Mesendoderm (in vitro differentiated cells): ENCODE results near the gene APOD.

ENCODE experiments used
- DNase-seq: peaks from one replicate; pipeline ENCODE4 v3.0.0; 2013
- H2AK5ac ChIP-seq: 2 replicates; pipeline ENCODE4 v1.6.1; 2013; ENCODE audit warnings: low read length, inconsistent platforms
- H2BK120ac ChIP-seq: 2 replicates; pipeline ENCODE4 v1.6.1; 2013; ENCODE audit warnings: low read depth, mild to moderate bottlenecking, low read length, moderate library complexity, mixed read lengths
- H2BK15ac ChIP-seq: replicated peaks from 2 replicates; pipeline ENCODE4 v1.6.1; 2013; ENCODE audit warnings: low read depth, mild to moderate bottlenecking, moderate library complexity
- H2BK5ac ChIP-seq: 2 replicates; pipeline ENCODE4 v1.6.1; 2013; ENCODE audit warnings: low read length, inconsistent platforms
- H3K18ac ChIP-seq: 2 replicates; pipeline ENCODE4 v1.6.1; 2013; ENCODE audit warnings: mild to moderate bottlenecking, low read length, mixed read lengths
- H3K23ac ChIP-seq: one replicate; pipeline ENCODE4 v1.6.1; 2013; ENCODE audit warnings: low read length
- H3K27ac ChIP-seq: 2 replicates; pipeline ENCODE4 v1.5.1; 2013; ENCODE audit warnings: low read depth, mild to moderate bottlenecking, inconsistent platforms, low read length, moderate library complexity
- H3K27me3 ChIP-seq: 2 replicates; pipeline ENCODE4 v1.6.1; 2013; ENCODE audit warnings: low read length, control low read depth, mild to moderate bottlenecking, inconsistent platforms; ENCODE audit not compliant: insufficient read depth, poor library complexity
- H3K36me3 ChIP-seq: 2 replicates; pipeline ENCODE4 v1.6.1; 2013; ENCODE audit warnings: low read length, inconsistent platforms; ENCODE audit not compliant: control insufficient read depth, insufficient read depth
- H3K4ac ChIP-seq: one replicate; pipeline ENCODE4 v1.6.1; 2013; ENCODE audit warnings: low read depth, mild to moderate bottlenecking, low read length, moderate library complexity
- H3K4me1 ChIP-seq: 2 replicates; pipeline ENCODE4 v1.6.1; 2013; ENCODE audit warnings: low read depth, low read length, inconsistent platforms; ENCODE audit not compliant: control insufficient read depth
- H3K4me2 ChIP-seq: 2 replicates; pipeline ENCODE4 v1.6.1; 2013; ENCODE audit warnings: low read length
- H3K4me3 ChIP-seq: 2 replicates; pipeline ENCODE4 v1.5.1; 2013; ENCODE audit warnings: mild to moderate bottlenecking, low read length
- H3K56ac ChIP-seq: one replicate; pipeline ENCODE4 v1.6.1; 2013; ENCODE audit warnings: low read length
- H3K79me1 ChIP-seq: 2 replicates; pipeline ENCODE4 v1.6.1; 2013; ENCODE audit warnings: low read length, inconsistent platforms
- H3K79me2 ChIP-seq: 2 replicates; pipeline ENCODE4 v1.6.1; 2013; ENCODE audit warnings: mild to moderate bottlenecking, low read length; ENCODE audit not compliant: control insufficient read depth, insufficient read depth
- H3K9ac ChIP-seq: 2 replicates; pipeline ENCODE4 v1.6.1; 2013; ENCODE audit warnings: low read length, inconsistent platforms
- H4K5ac ChIP-seq: one replicate; pipeline ENCODE4 v1.6.1; 2013; ENCODE audit warnings: low read length
- H4K8ac ChIP-seq: one replicate; pipeline ENCODE4 v1.6.1; 2013; ENCODE audit warnings: low read depth, mild to moderate bottlenecking, control low read depth, low read length, moderate library complexity
- WGBS: extraction: QIAGEN DNeasy Blood & Tissue Kit; methylation state at CpG from one replicate; pipeline ENCODE4 v1.1.7; 2013; ENCODE audit warnings: low lambda C conversion rate, missing lambda C conversion rate; ENCODE audit not compliant: insufficient coverage; ENCODE audit errors: extremely low coverage; 5-methylcytosine and 5-hydroxymethylcytosine counted together

APOD gene

DNA sequence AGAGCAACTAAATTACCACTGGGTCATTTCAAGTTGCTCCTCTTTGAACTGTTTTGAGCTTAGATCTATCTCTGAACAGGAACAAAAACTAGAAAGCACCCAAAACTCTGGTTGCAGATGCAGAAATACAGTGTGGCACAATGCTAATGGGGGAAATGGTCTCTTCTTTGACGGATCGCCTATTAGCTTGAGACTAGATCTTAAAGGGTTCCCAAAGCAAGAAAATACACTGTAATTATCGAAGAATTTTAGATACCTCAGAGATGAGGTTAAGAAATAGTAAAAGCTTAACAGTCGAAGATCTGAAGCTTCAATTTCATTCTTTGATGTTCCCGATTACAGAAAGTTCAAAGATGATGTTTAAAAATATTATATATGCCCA, 41.4 kb downstream of the APOD start:
- H3K79me2 ChIP-seq = peaks cover 16% of the 10 kb centered on the region
- H4K5ac ChIP-seq = no peak overlapping the region
- WGBS = no CpG with 5 or more reads among the region's 5 CpGs
- no peak overlapping the region for H3K4ac ChIP-seq
- H4K8ac ChIP-seq = no peak overlapping the region
- no peak overlapping the region for H2BK5ac ChIP-seq
- peaks cover 8% of the 10 kb centered on the region for H3K79me1 ChIP-seq
- no peak overlapping the region for H2AK5ac ChIP-seq
- no peak overlapping the region for H2BK15ac ChIP-seq
- peaks cover 3% of the 10 kb centered on the region for H3K4me1 ChIP-seq
- H3K27ac ChIP-seq = no peak overlapping the region
- H2BK120ac ChIP-seq = no peak overlapping the region
- DNase-seq = no peak
- no peaks in the 10 kb centered on the region for H3K36me3 ChIP-seq
- H3K56ac ChIP-seq = peak overlapping the region; percentile 97
- no peak overlapping the region for H3K23ac ChIP-seq
- H3K4me3 ChIP-seq = peak overlapping the region; percentile 77
- H3K4me2 ChIP-seq = peak overlapping the region; percentile 17
- no peaks in the 10 kb centered on the region for H3K27me3 ChIP-seq
- no peak overlapping the region for H3K18ac ChIP-seq
- peak overlapping the region; percentile 86 for H3K9ac ChIP-seq

DNA sequence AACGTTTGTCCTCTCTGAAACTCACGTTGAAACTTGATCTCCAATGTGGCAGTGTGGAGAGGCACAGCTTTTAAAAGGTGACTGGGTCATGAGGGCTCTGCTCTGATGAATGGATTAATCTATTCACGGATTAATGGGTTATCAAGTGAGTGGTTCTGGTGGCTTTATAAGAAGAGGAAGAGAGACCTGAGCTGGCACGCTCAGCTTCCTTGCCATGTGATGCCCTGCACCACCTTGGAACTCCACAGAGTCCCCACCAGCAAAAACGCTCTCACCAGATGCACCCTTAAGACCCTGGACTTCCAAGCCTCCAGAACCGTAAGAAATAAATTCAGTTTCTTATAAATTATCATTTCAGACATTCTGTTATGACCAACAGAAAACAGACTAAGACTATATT, 43.2 kb downstream of the APOD start:
- peaks cover 16% of the 10 kb centered on the region for H3K79me2 ChIP-seq
- H3K36me3 ChIP-seq = no peaks in the 10 kb centered on the region
- H3K4me1 ChIP-seq = peaks cover 3% of the 10 kb centered on the region
- H3K18ac ChIP-seq = no peak overlapping the region
- H2AK5ac ChIP-seq = no peak overlapping the region
- no peak overlapping the region for H3K4me2 ChIP-seq
- H3K79me1 ChIP-seq = peaks cover 8% of the 10 kb centered on the region
- H3K9ac ChIP-seq = no peak overlapping the region
- no peak overlapping the region for H2BK120ac ChIP-seq
- H3K4ac ChIP-seq = no peak overlapping the region
- no peak overlapping the region for H3K4me3 ChIP-seq
- no peak overlapping the region for H4K5ac ChIP-seq
- no peak overlapping the region for H3K23ac ChIP-seq
- no peak overlapping the region for H2BK5ac ChIP-seq
- no peak for DNase-seq
- H3K27ac ChIP-seq = no peak overlapping the region
- H3K56ac ChIP-seq = no peak overlapping the region
- no peak overlapping the region for H4K8ac ChIP-seq
- no peaks in the 10 kb centered on the region for H3K27me3 ChIP-seq
- WGBS = no CpG with 5 or more reads among the region's 6 CpGs
- no peak overlapping the region for H2BK15ac ChIP-seq

DNA sequence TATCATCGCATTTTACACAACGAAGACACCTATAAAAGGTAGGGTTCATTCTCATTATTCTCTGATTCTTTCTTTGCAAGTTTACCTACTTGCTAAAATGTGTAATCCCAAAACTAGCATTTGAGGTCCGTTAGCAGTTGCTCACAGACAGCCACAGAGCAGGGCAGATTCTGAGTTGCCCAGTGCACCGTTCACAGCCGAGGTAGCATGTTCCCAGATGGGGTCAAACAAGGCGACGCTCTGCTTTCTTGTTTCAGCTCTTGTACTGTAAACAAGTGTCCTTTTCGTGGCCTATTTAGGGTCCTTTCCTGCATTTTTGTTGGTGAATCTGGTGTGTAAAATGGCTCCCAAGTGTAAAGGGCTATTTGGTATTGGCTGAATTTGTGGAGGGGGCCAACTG, 43.7 kb downstream of the APOD start:
- H3K27ac ChIP-seq = no peak overlapping the region
- H3K9ac ChIP-seq = no peak overlapping the region
- H2BK5ac ChIP-seq = no peak overlapping the region
- H3K27me3 ChIP-seq = no peaks in the 10 kb centered on the region
- no peak overlapping the region for H4K8ac ChIP-seq
- no peak overlapping the region for H3K18ac ChIP-seq
- peaks cover 8% of the 10 kb centered on the region for H3K79me1 ChIP-seq
- H3K4me2 ChIP-seq = no peak overlapping the region
- H2BK120ac ChIP-seq = no peak overlapping the region
- H3K4ac ChIP-seq = no peak overlapping the region
- peaks cover 3% of the 10 kb centered on the region for H3K4me1 ChIP-seq
- peaks cover 16% of the 10 kb centered on the region for H3K79me2 ChIP-seq
- no peak overlapping the region for H3K56ac ChIP-seq
- H4K5ac ChIP-seq = no peak overlapping the region
- no peak overlapping the region for H3K4me3 ChIP-seq
- no peak overlapping the region for H3K23ac ChIP-seq
- no peak overlapping the region for H2AK5ac ChIP-seq
- no peak for DNase-seq
- no peak overlapping the region for H2BK15ac ChIP-seq
- no peaks in the 10 kb centered on the region for H3K36me3 ChIP-seq
- no CpG with 5 or more reads among the region's 8 CpGs for WGBS

DNA sequence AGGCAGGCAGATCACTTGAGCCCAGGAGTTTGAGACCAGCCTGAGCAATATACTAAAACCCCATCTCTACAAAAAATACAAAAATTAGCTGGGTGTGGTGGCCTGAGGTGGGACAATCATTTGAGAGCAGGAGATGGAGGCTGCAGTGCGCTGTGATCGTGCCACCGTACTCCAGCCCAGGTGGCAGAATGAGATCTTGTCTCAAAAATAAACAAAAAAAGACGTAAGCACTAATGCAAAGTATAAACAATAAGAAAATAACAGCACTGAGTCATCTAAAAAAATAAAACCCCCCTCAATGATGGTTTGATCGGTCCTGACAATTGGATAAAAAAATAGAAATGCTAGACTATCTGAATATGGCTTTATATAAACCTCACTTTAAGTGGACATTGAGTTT, 44.3 kb downstream of the APOD start:
- peaks cover 18% of the 10 kb centered on the region for H3K79me2 ChIP-seq
- H3K9ac ChIP-seq = no peak overlapping the region

DNA sequence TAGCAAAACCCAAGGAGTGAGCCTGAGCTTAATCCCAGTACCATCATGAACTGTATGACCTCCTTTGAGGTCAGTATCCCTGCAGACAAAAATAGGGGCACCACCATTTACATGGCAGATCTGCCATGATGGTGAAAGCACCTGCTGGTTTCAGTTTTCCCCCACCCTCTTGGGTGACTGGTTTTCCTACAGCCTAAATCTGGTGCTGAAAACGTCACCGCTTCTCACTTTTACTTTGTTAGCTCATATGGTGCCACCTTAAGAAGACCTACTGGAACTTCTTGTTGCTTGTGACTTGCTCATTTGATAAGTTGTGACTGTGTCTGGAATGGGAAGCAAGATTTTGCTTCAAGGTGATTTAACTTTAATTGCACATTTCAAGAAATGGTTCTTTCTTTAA, 45.7 kb downstream of the APOD start:
- Histone ChIP-seq H3K79me2 (peaks cover 18% of the 10 kb centered on the region), H2AK5ac (no peak overlapping the region), H3K4me2 (no peak overlapping the region), H3K36me3 (no peaks in the 10 kb centered on the region), H2BK15ac (no peak overlapping the region), H4K8ac (no peak overlapping the region), H3K9ac (no peak overlapping the region), H3K27ac (no peak overlapping the region), H3K79me1 (peaks cover 13% of the 10 kb centered on the region), H3K18ac (no peak overlapping the region), H2BK5ac (no peak overlapping the region), H3K23ac (no peak overlapping the region), H3K27me3 (no peaks in the 10 kb centered on the region), H2BK120ac (no peak overlapping the region), H3K4me1 (peaks cover 3% of the 10 kb centered on the region), H3K56ac (no peak overlapping the region), H3K4ac (no peak overlapping the region), H4K5ac (no peak overlapping the region), H3K4me3 (no peak overlapping the region)
- WGBS = no CpG with 5 or more reads among the region's 2 CpGs
- DNase-seq = no peak

More for the DNA sequence above, 44.3 kb downstream of the APOD start:
- H2BK15ac ChIP-seq = no peak overlapping the region
- no peak overlapping the region for H2AK5ac ChIP-seq
- no CpG with 5 or more reads among the region's 5 CpGs for WGBS
- H3K36me3 ChIP-seq = no peaks in the 10 kb centered on the region
- DNase-seq = no peak
- peaks cover 3% of the 10 kb centered on the region for H3K4me1 ChIP-seq
- H2BK120ac ChIP-seq = no peak overlapping the region
- H3K79me1 ChIP-seq = peaks cover 13% of the 10 kb centered on the region
- H3K4ac ChIP-seq = no peak overlapping the region
- no peak overlapping the region for H3K23ac ChIP-seq
- no peak overlapping the region for H3K4me3 ChIP-seq
- no peak overlapping the region for H3K27ac ChIP-seq
- H4K5ac ChIP-seq = no peak overlapping the region
- H4K8ac ChIP-seq = no peak overlapping the region
- no peak overlapping the region for H3K18ac ChIP-seq
- no peak overlapping the region for H2BK5ac ChIP-seq
- H3K4me2 ChIP-seq = no peak overlapping the region
- H3K27me3 ChIP-seq = no peaks in the 10 kb centered on the region
- no peak overlapping the region for H3K56ac ChIP-seq

DNA sequence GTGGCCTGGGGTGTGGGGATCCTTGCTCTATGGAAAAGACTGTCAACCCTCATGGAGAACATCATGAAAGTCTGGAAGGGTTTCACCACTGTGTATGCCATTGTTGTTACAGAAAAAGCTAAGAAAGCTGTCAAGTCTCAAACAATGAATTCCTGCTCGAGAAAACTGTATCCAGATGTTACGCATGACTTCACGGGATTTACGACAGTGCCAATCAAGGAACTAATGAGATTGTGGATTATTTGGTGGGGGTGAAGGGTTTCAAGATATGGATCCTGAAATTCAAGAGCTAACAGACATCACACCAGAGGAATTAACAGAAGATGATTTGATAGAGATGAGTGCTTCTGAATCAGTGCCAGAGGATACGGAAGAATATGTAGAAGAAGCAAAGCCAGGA, 48.4 kb downstream of the APOD start:
- no peaks in the 10 kb centered on the region for H3K27me3 ChIP-seq
- H2BK120ac ChIP-seq = no peak overlapping the region
- no peak for DNase-seq
- H2BK5ac ChIP-seq = no peak overlapping the region
- H3K4ac ChIP-seq = no peak overlapping the region
- H3K4me1 ChIP-seq = no peaks in the 10 kb centered on the region
- no peak overlapping the region for H3K27ac ChIP-seq
- H3K9ac ChIP-seq = no peak overlapping the region
- H3K56ac ChIP-seq = no peak overlapping the region
- H2BK15ac ChIP-seq = no peak overlapping the region
- H3K4me3 ChIP-seq = no peak overlapping the region
- WGBS = no CpG with 5 or more reads among the region's 5 CpGs
- no peak overlapping the region for H4K5ac ChIP-seq
- no peak overlapping the region for H4K8ac ChIP-seq
- H3K18ac ChIP-seq = no peak overlapping the region
- H3K4me2 ChIP-seq = no peak overlapping the region
- H3K79me1 ChIP-seq = peaks cover 9% of the 10 kb centered on the region
- peaks cover 11% of the 10 kb centered on the region for H3K79me2 ChIP-seq
- no peaks in the 10 kb centered on the region for H3K36me3 ChIP-seq
- H2AK5ac ChIP-seq = no peak overlapping the region
- no peak overlapping the region for H3K23ac ChIP-seq
